NCI-H510A treated with DMSO at 0.1 percent for 48 hours (cell line): ENCODE data around the gene DGKB.

ENCODE experiments used
- DNase-seq: peaks from one replicate; lab custom pipeline; 2025; lab: John Stamatoyannopoulos, UW

DGKB gene

DNA sequence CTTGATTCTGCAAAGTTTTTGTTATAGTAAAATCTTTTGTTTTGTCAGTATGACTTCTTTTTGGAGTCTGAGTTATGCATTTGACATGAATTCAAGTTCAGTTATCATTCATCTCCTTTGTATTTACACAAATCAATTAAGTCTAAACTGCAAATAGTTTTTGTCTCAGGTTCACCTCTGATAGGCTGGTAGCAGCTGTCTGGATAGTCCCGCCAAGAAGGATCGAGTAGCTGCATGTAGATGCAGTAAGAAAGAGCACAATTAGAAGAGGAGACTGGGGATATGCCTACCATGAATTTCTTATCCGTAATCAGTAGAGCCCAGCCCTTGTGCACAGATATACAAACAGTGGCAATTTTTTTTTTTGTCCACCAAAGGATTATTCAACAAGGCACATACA, 520.6 kb downstream of the DGKB start:
- DNase-seq, result peak; percentile 32

DNA sequence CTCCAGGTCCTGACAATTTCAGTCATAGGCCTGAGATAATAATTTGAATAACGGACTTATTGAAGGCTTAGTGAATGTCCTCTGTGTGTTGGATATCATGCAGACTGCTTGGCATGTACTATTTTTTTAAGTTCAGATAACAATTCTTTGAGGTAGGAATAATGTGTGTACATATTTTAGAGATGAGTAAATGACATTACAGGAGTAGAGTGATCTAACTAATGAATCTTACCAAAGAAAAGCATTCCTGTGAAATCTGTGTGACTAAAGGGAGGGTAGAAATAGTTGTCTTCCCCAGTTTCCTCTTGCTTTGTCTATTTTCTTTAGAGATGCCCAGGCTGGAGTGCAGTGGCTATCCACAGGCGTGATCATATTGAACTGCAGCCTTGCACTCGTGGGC, 521.2 kb downstream of the DGKB start:
- DNase-seq, result no peak

DNA sequence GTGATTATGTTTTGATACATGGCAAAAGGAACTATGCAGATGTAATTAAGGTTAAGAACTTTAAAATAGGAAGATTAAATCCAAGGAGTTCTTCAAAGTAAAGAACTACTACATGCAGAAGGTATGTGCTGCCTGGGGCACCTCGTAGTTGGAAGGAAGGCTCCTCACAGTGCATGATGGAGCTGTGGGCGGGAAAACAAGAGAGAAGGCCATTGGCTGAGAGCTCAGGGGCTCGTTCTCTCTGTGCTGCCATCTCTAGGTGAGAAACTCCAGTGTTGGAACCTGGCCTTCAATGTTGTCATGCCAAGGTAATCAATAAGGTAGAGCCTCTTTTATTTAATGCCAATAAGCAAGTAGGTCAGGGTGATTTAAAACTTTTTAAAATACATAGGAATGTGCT, 521.7 kb downstream of the DGKB start:
- no peak for DNase-seq

DNA sequence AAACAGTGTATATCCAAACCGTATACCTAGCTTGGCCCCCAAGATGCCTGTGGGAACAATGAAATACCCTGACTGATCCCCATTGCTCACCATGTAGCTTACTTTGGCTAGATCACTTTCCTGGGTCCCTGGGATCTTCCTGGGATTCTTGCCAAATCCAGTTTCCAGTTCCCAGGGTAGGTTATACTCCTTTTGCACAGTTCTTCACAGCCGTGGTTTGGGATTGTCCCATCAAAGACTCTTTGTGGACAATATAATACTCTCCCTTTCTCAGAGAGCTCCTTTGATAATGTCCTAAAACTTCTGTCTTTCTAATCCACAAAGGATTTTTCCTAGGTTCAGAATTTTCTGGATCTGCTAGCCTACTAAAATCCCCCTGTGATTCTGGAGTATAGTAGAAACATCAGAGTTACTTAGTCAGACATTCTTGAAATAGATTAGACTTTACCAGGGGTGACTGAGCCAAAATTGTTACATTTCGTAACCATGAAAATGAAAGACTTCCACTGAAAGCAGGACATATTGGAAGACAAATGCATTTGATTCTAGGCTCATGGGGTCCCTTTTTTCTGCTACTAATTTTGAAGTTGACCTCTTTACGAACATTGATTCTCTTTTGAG, 524.8 kb downstream of the DGKB start:
- DNase-seq, result no peak

DNA sequence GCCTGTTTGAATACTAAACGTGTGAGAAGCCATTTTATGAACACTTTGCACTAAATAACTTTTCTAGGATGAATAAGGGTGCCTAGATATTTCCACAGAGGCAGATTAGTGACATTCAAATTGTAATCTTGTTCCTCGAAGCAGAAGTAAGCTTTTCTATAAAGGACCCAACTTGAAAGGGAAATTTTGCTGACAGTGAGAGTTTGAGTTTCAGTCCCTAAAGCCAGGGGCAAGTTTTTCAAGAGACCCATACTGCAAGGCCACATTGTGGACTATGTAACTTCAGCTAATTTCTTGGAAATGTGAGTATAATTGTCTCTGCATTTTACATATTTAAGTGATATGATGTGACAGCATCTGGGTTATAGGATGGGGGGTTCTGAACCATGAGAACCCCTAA, 525.8 kb downstream of the DGKB start:
- DNase-seq, result no peak

DNA sequence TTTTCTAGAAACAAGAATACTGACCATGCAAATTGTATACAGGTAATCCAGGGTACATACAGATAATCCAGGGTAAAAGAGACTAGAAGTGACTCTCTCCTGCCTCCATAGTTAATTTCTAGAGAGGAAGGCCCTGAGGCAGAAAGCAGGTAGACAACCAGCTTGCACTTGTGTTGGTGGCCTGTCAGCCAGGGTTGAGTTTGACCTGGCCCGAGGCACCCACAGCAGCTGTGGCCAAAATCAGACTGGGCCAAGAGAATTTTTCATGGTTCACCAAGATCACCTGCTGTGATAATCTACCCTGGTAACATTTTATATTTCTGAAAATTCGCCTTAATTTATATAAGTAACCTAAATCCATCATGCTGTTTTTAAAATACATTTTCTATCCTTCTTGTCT, 526.6 kb downstream of the DGKB start:
- no peak for DNase-seq

DNA sequence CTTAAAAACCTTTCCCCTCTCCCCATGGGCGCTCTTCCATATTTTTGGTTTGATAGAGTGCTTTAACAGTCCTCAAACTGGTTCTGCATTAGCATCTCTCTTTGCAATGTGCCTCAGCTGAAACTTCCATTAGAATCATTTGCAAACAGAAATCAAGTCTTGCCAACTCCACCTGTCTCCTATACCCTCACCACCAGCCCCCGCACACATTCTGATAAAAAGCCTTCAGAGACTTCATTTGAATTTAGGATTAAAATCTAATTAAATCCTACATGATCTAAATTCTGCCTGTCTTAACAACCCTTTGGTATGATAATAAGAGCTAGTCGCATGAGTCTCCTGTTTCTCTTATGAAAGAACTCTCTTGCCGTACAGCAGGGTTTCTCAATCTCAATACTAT, 528.2 kb downstream of the DGKB start:
- DNase-seq, result no peak

DNA sequence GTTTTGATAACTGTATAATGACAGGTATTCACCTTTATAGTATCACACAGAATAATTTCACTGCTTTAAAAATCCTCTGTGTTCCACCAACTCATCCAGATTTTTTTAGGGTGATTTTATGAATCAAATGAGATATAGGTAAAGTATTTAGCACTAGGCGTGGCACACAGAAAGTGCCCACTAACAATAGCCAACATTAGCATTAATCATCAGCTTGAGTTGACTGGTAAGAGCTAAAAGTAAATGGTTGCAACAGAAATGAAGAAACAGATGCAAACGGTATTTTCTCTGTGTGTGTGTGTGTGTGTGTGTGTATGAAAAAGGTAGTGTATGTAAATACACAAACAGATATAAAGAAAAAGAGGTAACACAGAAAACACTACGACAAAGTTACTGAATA, 534.3 kb downstream of the DGKB start:
- no peak for DNase-seq

DNA sequence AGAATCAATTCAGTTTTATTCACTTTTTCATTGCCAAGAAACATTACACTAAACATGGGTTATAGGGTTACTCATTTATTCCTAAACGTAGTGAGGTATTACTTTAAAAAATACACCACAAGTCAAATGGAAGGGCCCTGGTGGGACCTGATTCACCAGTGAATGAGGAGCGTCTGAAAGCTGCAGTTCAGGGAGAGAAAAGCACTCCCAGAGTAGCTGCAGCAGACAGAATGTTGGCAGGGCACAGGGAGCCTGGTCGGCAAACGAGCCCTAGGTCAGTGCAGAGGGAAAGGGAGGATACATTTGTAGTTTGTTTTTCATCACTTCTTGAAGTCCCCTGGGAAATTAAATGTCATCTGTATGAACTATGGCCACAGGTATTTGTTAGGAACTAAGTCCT, 551.4 kb downstream of the DGKB start:
- DNase-seq, result no peak

DNA sequence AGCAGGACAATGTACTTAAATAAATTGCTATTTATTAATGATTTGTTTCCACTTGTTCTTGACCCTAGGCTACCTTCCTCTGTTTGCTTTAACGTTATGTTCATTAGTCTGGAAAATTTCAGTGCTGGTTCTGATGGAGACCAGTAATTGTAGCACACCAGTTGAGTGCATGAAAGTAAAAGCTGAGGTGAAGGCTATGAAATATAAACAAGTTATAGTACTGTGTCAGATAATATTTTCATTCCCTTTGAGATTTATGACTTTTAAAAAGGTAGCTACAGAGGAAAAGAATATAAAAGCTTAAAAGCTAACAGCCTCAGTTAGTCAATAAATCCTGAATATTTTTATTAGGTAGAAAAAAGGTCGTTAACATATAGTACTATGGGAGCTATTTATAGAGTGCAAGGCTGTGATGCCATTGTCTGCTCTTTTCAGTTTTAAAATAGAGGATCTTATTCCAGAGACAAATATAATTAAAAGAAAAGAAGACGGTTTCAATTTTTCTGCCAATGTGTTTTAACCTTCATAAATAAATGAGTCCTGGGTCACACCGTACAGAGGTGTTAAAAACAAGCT, 561.3 kb downstream of the DGKB start:
- DNase-seq, result peak; percentile 5

DNA sequence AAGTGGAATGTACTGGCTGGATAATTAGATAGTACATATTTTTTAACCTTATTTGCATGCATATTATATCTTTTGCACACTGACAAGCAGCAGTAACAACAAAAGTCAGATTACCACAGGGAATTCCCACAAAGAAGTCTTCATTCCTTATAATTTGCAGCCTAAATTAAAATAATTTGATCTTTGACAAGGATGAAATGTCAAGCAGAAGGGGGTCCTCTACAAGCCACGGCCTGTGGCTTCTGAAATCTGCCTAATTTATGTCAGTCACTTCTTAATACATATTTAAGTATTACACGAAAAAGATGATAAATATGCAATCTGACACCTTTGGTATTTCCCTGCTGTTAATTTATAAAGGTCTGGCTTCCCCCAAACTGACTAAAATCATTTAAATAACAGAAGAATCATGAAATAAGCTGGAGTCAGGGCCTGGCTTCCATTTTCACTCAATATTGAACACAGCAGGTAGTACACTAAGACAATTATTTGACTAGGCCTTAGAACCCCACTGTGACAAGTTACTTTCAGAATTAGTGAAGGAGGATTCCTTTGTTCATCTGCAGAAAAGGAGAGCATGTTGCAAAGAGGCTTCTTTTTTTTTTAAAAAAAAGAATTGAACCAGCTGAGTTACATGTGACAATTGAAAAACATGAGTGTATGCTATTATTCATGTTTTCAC, 562.0 kb downstream of the DGKB start:
- DNase-seq, result no peak

DNA sequence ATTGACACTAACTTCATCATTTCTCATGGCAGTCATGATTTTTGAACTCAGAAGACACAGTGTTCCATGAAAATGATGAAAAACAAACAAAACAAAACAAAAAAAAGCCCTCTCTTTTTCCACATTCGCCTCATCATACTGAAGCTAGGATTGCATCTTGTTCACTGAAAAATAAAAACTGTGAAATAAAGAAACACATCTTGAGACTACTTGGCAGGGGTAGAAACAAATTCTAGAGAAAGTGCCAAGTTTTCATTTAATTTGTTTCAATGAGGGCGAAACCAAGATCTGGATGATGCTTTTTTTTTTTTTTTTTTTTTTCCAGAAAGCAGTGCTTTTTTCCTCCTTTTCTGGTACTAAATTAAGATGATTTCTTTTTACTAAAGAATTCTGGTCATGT, 562.7 kb downstream of the DGKB start:
- no peak for DNase-seq

DNA sequence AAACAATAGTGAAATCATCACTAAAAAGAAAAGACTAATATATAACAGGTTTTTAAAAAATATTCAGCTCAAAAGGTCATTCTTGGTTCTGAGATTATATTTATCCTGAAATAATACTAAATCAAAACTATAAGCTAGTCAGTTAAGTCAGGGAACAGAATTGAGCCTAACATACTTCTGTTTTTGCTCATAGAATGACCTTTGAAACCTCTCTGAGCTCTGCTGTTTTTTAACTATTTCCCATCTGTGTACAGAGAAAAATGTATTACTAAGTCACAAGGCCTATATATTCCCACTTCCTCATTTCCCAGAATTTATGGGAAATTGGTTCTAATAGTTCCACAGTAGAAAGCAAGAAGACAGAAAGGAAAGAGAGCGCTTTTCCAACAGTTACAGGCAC, 566.3 kb downstream of the DGKB start:
- DNase-seq, result no peak

DNA sequence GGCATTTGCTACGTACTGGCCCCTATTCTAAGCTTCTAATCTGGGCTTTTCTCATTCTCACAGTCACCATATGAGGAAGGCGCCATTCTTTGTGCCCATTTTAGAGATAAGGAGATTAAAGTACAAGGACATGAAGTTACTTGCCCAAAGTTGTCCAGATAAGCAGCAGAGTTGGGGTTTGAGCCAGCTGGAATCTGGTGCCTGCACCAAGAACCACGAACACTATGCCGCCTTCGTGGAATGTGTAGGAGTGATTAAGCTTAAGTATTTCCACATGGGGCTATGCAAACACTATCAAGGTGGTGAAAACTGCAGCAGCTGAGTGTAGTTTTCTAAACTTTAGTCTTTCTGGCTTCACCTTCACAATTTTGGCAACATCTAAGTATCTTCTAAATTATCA, 570.4 kb downstream of the DGKB start:
- DNase-seq, result no peak

DNA sequence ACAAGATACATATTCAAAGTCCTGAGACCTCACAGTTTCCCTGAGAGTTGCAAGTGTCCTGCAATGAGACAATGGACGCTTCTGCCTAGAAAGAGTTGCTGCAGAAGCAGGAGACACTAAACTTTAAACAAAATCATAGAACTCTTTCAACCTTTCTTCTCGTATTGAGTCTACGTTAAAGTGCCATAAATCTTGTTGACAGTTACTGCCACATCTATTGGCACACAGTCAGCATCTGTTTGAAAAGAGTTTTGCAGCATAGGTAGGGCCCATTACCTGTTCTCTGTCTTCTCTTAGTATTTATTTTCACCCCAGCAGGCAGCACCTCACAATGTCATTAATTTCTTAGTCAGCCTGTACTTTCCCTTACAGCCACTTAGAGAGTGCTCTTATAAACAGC, 577.8 kb downstream of the DGKB start:
- DNase-seq, result no peak

DNA sequence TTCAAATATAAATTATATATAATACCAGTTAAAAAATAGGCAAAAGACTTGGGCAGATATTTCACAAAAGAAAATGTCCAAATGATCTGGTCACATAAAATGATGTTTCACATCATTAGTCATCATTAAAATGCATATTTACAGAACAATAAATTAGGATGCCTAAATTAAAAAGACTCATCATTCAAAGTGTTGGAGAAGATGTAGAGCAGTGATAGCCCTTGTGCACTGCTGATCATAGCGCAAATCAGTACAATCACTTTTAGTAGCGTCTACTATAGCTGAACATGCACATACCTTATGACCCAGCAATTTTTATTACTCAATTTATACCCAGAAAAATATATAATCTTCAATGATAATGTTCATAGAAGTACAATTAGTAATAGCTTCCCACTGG, 579.8 kb downstream of the DGKB start:
- DNase-seq, result no peak

DNA sequence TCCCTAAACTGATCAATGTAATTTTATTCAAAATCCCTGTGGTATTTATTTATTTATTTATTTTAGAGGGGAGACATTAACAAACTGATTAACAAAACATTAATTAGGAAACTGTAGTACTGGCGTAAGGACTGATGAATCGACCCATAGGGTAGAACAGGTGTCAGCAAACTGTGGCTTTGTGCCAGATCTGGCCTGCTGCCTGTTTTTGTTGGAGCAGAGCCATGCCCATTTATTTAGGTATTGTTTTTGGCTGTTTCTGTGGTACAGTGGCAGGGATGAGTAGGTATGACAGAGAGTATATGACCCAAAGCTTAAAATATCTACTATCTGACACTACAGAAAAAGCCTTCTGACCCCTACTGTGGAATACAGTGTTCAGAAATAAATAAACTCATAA, 580.6 kb downstream of the DGKB start:
- no peak for DNase-seq

DNA sequence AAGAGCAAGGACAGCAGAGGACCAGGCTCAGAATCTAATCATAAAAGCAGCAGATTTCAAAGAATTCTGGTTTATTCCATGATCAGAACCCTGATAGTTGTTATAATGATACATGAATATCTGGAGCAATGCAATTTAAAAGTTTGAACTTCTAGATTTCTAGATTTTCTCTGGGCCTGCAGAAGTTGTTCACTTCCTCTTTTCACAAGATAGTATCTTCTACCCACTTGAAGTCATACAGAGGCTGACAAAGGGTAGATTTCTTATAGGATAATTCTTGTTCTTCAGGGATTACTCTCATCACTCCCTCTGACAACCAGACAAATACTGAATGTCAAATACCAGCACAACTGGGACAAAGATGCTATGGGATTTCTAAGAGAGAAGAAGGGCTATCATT, 593.1 kb downstream of the DGKB start:
- DNase-seq, result no peak

DNA sequence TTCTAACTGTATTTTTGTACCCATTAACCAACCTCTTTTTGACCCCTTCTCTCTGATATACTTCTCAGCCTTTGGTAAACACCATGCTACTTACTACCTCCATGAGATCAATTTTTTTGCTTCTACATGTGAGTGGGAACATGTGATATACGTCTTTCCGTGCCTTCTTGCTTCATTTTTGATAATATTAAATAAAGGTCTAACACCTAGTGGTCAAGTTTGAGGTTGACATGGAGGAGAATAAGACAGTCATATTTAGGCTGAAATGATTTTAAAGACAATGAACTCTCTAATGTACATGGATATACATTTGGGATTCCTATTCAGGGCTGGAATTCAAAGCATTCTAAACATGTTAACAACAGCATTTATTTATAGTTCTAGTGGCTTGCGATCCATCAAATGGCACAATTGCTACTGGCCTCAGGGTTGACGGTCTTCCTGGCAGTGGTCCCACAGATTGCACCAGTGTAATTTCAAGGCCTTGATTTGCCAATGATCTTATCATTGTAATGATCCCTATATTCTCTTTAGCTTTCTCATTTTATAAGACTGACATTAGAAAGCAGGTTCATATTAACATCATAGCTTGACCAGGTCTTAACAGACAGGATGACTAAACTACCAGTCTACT, 597.2 kb downstream of the DGKB start:
- no peak for DNase-seq

DNA sequence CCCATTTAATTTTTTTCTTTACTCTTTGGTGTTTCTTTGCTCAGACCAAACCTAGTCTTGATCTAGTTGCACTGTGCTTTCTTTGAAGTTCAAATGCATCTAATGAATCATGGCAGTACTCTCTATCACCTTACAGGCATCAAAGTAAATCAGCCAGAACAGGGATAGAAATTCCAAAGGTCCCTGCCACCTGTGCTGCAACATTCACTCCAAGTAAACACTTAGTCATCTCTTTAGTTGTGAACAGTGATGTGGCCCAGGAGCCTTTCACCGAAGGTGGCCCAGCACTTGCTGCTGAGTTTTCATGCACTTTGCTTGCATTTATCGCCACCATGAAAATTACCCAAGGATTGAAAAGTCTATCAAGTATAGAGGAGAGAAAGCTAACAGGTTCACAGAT, 599.0 kb downstream of the DGKB start:
- no peak for DNase-seq

DNA sequence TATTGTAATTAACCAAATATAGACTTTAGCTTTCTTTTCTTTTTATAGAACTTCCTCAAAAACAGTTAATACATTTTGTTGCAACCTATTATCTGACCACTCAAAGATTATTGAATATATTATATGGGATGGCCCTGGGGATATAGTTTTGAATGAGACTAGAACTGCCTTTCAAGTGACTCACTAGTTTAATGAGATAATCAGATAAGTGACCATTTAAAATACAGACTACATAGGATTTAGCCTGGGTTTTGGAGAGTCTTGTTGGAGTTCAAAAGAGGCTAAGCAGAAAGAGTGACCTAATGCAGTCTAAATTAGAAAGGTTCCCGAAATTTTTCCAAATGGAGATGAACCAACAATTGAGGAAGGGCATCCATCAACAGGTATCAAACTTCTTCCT, 607.9 kb downstream of the DGKB start:
- DNase-seq, result no peak

DNA sequence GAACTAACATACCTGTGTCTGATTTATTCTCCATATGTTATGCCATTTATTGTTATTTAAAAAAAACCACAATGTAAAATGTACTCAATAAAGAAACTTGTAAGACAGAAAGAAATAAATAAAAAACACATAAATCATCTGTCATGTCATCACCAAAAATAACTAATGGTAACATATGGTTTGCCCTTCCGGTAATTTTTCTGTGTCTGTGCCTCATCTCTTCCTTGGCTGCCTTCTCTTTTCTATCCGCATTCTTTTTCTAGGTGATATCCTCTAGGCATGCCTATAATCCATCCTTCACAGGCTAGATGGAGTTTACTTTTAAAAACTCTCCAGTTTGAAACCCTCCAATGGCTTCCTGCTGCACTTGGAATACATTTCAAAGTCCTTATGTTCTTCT, 609.1 kb downstream of the DGKB start:
- no peak for DNase-seq

DNA sequence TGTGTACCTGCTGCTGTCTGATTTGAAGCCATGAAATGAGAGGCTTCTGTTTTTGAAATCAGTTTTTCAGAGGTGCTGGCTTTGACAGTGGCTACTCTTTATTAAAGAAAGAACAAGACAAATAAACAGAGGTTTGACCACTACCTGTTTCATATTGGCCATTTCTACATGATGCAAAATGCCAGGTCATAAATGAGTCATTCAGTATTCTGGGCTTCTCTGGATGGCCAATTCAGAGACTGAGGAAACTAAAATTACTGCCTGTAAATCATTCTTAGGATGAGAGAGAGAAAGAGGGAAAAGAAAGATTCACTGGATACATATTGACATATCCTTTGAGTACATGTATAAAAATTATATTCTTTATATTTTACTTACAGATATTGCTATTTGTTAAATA, 609.8 kb downstream of the DGKB start:
- DNase-seq, result no peak

DNA sequence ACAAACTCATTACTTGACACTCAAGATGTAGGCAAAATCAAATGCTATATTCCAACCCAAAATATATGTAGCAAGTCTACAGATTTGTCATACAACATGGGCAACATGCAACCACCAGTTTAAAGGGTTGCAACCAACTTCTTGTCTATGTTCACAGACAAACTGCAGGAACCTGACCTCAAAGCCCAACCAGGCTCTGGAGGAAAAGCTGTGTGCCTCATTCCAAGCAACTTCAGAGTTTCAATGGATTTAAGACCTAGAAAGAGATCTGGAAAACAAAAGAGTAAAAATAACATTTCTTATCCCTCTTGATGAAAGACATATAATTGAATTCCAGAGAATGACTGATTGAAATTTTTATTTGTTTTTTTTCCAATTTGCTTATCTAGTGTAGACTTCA, 612.6 kb downstream of the DGKB start:
- DNase-seq, result no peak
